KBM-7 (cell line): ENCODE results near the gene MEIS1.

ENCODE experiments used
- DNase-seq: peaks from one replicate; pipeline ENCODE4 v3.0.0-alpha.2; 2015
- in situ Hi-C: fragments of 300-500 bp; cut with MboI; formaldehyde crosslinking; loops from 2 replicates; pipeline ENCODE4 v1.14.3; 2020; ENCODE audit warnings: low sequenced_read_pairs, low pct_unique_long_range_greater_than_20kb, mixed read lengths

The MEIS1 gene

GRCh38 chr2:66430505-66431273 lies 4.2 kb upstream of the MEIS1 start:
- no peak for DNase-seq
- in situ Hi-C loops = loop anchor here (10.0 kb wide), 1 partner anchor 154 kb away; no protein-coding TSS in a partner anchor

- DNase-seq = no peak
- in situ Hi-C loops = loop anchor here (10.0 kb wide), 1 partner anchor 154 kb away; no protein-coding TSS in a partner anchor
These were observed 3.7 kb upstream of the MEIS1 start for GRCh38 chr2:66431274-66431642.

- in situ Hi-C loops = loop anchor here (10.0 kb wide), 1 partner anchor 153 kb away; no protein-coding TSS in a partner anchor
- peak; percentile 35 for DNase-seq
These were observed 2.9 kb upstream of the MEIS1 start for GRCh38 chr2:66431846-66432587.

- DNase-seq = peak; percentile 96
- in situ Hi-C loops = loop anchor here (10.0 kb wide), 1 partner anchor 152 kb away; no protein-coding TSS in a partner anchor
These were observed 1.9 kb upstream of the MEIS1 start for GRCh38 chr2:66432801-66433694.

- no peak for DNase-seq
- in situ Hi-C loops = loop anchor here (10.0 kb wide), 1 partner anchor 151 kb away; no protein-coding TSS in a partner anchor
These were observed 1.3 kb upstream of the MEIS1 start for GRCh38 chr2:66433695-66433944.

GRCh38 chr2:66433945-66434678 lies 813 bp upstream of the MEIS1 start:
- peak; percentile 68 for DNase-seq
- in situ Hi-C loops = loop anchor here (10.0 kb wide), 1 partner anchor 151 kb away; no protein-coding TSS in a partner anchor

GRCh38 chr2:66435549-66435875 lies 587 bp downstream of the MEIS1 start:
- DNase-seq = no peak
- in situ Hi-C loops = loop anchor here (10.0 kb wide), 1 partner anchor 149 kb away; no protein-coding TSS in a partner anchor

GRCh38 chr2:66435963-66436362 lies 1.0 kb downstream of the MEIS1 start:
- DNase-seq = no peak
- in situ Hi-C loops = loop anchor here (10.0 kb wide), 1 partner anchor 149 kb away; no protein-coding TSS in a partner anchor

- DNase-seq = no peak
- in situ Hi-C loops = loop anchor here (10.0 kb wide), 1 partner anchor 148 kb away; no protein-coding TSS in a partner anchor
These were observed 1.7 kb downstream of the MEIS1 start for GRCh38 chr2:66436581-66437001.

- no peak for DNase-seq
- in situ Hi-C loops = loop anchor here (10.0 kb wide), 1 partner anchor 148 kb away; no protein-coding TSS in a partner anchor
These were observed 2.3 kb downstream of the MEIS1 start for GRCh38 chr2:66437109-66437690.

GRCh38 chr2:66437691-66438497 lies 3.0 kb downstream of the MEIS1 start:
- DNase-seq = peak; percentile 60
- in situ Hi-C loops = loop anchor here (10.0 kb wide), 1 partner anchor 147 kb away; no protein-coding TSS in a partner anchor

GRCh38 chr2:66438498-66438833 lies 3.5 kb downstream of the MEIS1 start:
- in situ Hi-C loops = loop anchor here (10.0 kb wide), 1 partner anchor 146 kb away; no protein-coding TSS in a partner anchor
- DNase-seq = no peak

- in situ Hi-C loops = loop anchor here (10.0 kb wide), 1 partner anchor 146 kb away; no protein-coding TSS in a partner anchor
- DNase-seq = peak; percentile 51
These were observed 4.2 kb downstream of the MEIS1 start for GRCh38 chr2:66438891-66439811.

- in situ Hi-C loops = loop anchor here (10.0 kb wide), 1 partner anchor 145 kb away; no protein-coding TSS in a partner anchor
- peak; percentile 44 for DNase-seq
These were observed 5.1 kb downstream of the MEIS1 start for GRCh38 chr2:66439812-66440542.

- no peak for DNase-seq
- in situ Hi-C loops = no loop called here
These were observed 6.0 kb downstream of the MEIS1 start for GRCh38 chr2:66440708-66441497.
